ENCODE data around the gene VTI1A.

The VTI1A gene

DNA sequence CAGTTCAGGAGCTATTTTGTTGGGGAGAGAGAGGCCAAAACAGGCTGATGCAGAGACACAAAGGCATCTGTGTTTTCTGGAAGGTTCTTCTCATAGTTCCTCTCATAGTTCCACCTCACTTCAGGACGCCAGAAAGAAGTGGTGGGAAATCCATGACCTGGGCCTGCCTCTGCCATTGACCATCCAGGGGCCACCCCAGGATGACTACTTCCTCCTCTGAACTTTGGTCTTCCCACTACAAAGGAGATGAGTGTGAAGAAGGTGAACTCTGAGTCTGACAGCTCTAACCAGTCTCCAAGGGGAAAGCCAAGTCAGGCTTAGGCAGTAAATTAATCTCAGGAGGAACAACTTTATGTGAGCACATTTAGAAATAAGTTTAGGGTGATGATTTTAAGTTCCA, 327.2 kb downstream of the VTI1A start:
- DNase-seq (ENCODE audit: insufficient read length, low spot score) (no peak), FAIRE-seq (no peak)
- no peak for TF ChIP-seq POLR2A (IDR thresholded peaks at IDR 0.05; ENCODE audit: low read depth, low read length)

DNA sequence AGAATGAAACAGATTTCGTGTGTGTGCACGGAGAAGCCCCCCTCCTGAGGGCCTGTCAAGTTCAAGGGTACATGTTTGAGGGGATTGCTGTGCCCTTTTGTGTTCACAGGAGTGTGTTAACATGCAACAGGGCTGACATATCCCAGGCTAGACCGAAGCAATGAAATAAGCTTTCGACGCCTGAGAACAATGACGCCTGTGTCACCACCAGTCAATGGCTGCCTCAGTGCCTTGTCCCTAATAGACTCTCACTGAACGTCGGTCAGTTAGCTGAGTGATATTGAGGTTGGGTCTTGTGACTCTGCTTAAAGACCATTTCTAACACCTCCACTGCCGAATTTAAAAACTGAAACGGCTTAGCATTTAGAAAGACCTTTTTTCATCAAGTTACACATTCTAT, 327.8 kb downstream of the VTI1A start:
- DNase-seq (ENCODE audit: insufficient read length, low spot score) (no peak), FAIRE-seq (no peak)
- TF ChIP-seq POLR2A (IDR thresholded peaks at IDR 0.05; ENCODE audit: low read depth, low read length): no peak

DNA sequence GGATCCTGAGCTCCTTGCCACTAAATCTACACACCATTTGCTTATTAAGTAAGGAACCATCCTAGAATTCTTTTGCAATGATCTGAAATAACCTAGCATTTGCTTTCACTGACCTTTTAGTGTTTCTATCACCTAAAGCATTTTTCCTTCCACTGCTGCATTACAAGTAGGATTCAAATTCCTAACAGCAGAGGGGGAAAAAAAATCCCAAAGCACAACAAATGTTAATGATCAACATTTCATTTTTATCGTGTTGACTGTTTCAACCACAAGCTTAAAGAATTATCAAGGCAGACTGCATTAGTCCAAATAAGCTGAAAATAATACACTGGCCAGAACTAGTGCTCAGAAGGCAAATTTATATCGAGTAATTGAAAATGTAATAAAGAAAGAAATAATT, 328.4 kb downstream of the VTI1A start:
- TF ChIP-seq POLR2A (IDR thresholded peaks at IDR 0.05; ENCODE audit: low read depth, low read length): no peak
- no peak for DNase-seq (ENCODE audit: insufficient read length, low spot score)
- FAIRE-seq: no peak

GRCh38 chr10:112775892-112776674, 329.1 kb downstream of the VTI1A start:
- DNase-seq (ENCODE audit: insufficient read length, low spot score) (no peak), FAIRE-seq (no peak)
- TF ChIP-seq POLR2A (IDR thresholded peaks at IDR 0.05; ENCODE audit: low read depth, low read length): no peak

- no peak for DNase-seq (ENCODE audit: insufficient read length, low spot score)
- no peak for TF ChIP-seq POLR2A (IDR thresholded peaks at IDR 0.05; ENCODE audit: low read depth, low read length)
- FAIRE-seq: no peak
These were observed 331.6 kb downstream of the VTI1A start for GRCh38 chr10:112778579-112778978.

GRCh38 chr10:112779025-112779770, 332.2 kb downstream of the VTI1A start:
- no peak for TF ChIP-seq POLR2A (IDR thresholded peaks at IDR 0.05; ENCODE audit: low read depth, low read length)
- FAIRE-seq: no peak
- no peak for DNase-seq (ENCODE audit: insufficient read length, low spot score)

- no peak for TF ChIP-seq POLR2A (IDR thresholded peaks at IDR 0.05; ENCODE audit: low read depth, low read length)
- FAIRE-seq (no peak), DNase-seq (ENCODE audit: insufficient read length, low spot score) (no peak)
These were observed 335.3 kb downstream of the VTI1A start for GRCh38 chr10:112782200-112782907.

DNA sequence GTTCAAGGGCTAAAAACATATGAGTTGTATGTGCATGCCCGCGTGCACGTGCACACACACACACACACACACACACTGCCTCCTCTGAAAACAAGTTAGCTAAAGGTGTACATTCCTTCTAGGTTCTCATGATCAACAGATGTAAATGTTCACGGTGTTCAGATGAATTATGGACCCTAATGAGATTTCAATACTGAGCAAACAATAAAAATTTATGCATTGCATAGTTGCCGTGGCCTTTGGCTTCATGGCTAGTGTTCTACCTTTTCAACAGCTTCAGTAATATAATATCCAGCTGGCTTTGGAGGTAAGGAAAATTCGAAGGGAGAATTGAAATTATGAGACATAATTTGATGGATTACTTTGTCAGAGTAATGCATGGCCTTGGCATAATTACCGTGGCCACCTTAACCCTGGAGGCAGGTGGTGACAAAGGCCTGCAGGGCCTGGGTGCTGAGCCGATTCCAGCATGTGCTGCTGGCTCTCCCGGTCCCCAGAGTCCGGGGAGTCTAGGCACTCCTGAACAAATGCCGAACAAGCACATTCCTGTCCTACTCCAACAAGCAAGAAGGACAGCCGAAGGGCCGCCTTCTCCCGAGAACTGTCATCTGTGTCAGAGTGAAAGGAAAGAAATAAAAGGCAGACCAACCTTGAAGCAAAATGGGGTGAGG, 336.5 kb downstream of the VTI1A start:
- no peak for DNase-seq (ENCODE audit: insufficient read length, low spot score)
- FAIRE-seq: no peak
- no peak for TF ChIP-seq POLR2A (IDR thresholded peaks at IDR 0.05; ENCODE audit: low read depth, low read length)

- no peak for FAIRE-seq
- no peak for TF ChIP-seq POLR2A (IDR thresholded peaks at IDR 0.05; ENCODE audit: low read depth, low read length)
- no peak for DNase-seq (ENCODE audit: insufficient read length, low spot score)
These were observed 337.0 kb downstream of the VTI1A start for GRCh38 chr10:112784022-112784461.

GRCh38 chr10:112785089-112785488, 338.1 kb downstream of the VTI1A start:
- no peak for FAIRE-seq

GRCh38 chr10:112789248-112789647, 342.2 kb downstream of the VTI1A start:
- TF ChIP-seq POLR2A (IDR thresholded peaks at IDR 0.05; ENCODE audit: low read depth, low read length): no peak
- no peak for FAIRE-seq
- no peak for DNase-seq (ENCODE audit: insufficient read length, low spot score)

More at GRCh38 chr10:112785089-112785488, 338.1 kb downstream of the VTI1A start:
- TF ChIP-seq POLR2A (IDR thresholded peaks at IDR 0.05; ENCODE audit: low read depth, low read length): no peak
- DNase-seq (ENCODE audit: insufficient read length, low spot score): no peak

GRCh38 chr10:112790030-112790429, 343.0 kb downstream of the VTI1A start:
- no peak for FAIRE-seq
- no peak for DNase-seq (ENCODE audit: insufficient read length, low spot score)
- TF ChIP-seq POLR2A (IDR thresholded peaks at IDR 0.05; ENCODE audit: low read depth, low read length): no peak

DNA sequence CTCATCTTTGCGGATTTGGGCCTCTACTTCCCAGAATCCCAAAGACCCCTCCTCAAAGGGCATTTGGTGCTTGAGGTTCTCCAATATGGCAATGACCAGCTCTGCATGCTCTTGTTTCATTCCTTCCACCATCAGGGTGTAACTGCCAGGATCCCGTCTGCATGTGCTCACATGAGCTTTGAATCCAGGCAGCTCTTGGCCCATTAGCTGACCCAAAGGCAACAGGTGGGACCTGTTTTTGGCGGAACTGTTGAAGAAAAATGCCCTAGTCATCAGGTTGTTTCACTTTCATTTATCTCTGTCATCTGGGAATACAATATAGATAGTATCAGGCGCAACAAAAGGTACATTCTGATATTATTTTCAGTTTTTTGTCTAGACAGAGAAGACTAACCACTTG, 343.9 kb downstream of the VTI1A start:
- no peak for DNase-seq (ENCODE audit: insufficient read length, low spot score)
- FAIRE-seq: no peak
- TF ChIP-seq POLR2A (IDR thresholded peaks at IDR 0.05; ENCODE audit: low read depth, low read length): no peak

DNA sequence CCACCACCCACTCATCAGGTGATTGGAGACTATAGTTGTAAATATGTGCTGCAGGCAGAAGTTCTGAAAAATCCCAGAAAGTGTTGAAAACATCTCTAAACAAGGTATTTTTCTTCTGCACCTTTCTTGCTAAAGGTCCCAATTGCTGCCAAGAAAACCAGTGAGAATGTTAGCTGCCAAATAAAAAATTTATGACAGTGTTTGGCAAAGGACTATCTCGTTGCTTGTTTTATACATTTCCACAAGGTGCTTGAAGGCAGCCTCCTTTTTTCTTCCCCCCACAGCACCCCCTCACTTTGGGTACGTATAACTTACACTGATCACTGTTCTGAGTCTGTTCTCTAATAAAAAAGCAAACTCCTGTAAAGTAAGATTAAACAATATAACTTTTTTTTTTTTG, 344.4 kb downstream of the VTI1A start:
- no peak for DNase-seq (ENCODE audit: insufficient read length, low spot score)
- no peak for FAIRE-seq
- TF ChIP-seq POLR2A (IDR thresholded peaks at IDR 0.05; ENCODE audit: low read depth, low read length): no peak
